GM12801 (cell line): Measurements from ENCODE around the gene PIK3CG.

Experiments
- TF ChIP-seq, protein P1 (sequence below): IDR thresholded peaks from one replicate; pipeline ENCODE4 v1.5.1; 2011; ENCODE audit warnings: control low read depth; ENCODE audit not compliant: insufficient read length; ENCODE audit errors: extremely low read depth

PIK3CG gene

DNA sequence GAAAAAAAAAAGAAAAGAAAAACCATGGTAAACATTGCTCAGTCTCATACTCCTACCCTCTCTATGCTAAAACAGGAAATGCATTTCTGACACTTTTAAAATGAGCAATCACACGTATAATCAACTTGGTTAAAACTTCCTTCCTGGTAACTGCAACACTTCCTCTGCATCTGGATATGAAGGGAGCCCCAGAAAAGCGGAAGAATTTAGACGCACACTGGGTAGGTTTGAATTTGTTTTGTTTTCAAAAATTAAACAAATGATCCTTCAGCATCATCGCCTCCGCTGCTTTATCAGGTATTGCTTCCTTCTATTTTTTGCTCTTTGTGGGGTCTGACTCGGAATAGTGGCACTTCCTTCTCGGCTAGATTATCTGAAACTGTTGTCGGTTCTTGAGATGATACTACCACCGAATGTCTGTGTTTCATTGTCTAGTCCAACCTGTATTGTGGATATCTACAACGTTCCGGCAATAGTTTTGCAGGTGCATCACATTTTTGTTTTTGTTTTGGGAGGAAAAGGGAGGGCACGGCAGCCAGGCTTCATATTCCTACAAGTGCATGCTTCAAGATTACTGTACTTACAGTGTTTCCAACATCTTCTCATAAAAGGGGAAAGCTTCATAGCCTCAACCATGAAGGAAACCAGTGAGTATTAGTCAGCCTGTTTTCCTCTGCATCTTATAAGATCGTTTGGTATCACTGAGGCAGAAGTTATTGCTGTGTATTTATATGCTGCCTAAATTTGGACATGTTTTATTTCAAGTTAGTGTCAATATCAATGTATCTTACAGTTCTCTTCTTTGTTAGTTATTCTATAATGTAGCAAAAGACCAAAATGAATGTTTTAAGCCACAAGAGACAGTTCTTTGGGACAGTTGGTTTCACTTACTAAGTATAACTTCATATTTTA is at the start of gene PIK3CG:
TSS of gene PIK3CG (plus strand) at position 153 of the 912 bp plus-strand sequence. CDS start 2,280 bp downstream, outside the sequence.
- TF ChIP-seq, protein P1, sequence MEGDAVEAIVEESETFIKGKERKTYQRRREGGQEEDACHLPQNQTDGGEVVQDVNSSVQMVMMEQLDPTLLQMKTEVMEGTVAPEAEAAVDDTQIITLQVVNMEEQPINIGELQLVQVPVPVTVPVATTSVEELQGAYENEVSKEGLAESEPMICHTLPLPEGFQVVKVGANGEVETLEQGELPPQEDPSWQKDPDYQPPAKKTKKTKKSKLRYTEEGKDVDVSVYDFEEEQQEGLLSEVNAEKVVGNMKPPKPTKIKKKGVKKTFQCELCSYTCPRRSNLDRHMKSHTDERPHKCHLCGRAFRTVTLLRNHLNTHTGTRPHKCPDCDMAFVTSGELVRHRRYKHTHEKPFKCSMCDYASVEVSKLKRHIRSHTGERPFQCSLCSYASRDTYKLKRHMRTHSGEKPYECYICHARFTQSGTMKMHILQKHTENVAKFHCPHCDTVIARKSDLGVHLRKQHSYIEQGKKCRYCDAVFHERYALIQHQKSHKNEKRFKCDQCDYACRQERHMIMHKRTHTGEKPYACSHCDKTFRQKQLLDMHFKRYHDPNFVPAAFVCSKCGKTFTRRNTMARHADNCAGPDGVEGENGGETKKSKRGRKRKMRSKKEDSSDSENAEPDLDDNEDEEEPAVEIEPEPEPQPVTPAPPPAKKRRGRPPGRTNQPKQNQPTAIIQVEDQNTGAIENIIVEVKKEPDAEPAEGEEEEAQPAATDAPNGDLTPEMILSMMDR = no peak

DNA sequence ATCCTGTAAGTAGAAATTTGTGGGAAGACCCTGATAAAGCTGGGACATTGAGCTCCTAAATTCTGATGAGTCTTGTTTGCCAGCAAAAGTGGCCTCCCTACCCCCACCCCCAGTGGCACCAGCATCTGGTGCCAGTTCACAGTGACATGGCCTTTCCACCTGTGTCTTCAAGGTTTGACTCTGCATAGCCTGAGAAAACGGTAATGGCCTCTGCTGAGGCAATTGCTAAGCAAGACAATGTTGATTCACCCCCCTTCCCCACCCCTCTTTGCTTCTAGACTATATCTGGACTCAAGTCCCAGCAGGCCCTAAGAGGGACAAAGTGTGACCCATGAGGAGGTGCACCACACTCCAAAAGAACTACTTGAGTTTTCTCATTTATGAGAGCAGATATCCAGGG is 48.0 kb upstream of the PIK3CG start:
- TF ChIP-seq, protein P1 = no peak

DNA sequence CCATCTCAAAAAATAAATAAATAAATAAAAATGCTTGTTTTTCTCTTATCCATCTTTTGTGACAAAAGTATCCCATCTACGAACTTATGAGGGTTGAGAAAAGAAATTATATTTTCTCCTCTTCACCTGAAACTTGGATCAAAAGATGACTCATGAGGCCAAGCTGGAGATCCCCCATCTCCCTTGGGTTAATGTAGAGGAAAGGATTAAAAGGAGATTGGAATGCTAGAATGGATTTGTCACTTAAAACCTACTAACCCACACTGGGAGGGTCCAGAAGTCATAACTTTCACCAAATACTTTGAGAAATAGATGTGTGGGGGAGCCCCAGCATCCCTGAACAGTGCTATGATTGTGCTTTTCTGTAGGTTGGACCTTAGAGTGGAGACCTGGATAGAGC is 46.3 kb upstream of the PIK3CG start:
- TF ChIP-seq, protein P1 = no peak

DNA sequence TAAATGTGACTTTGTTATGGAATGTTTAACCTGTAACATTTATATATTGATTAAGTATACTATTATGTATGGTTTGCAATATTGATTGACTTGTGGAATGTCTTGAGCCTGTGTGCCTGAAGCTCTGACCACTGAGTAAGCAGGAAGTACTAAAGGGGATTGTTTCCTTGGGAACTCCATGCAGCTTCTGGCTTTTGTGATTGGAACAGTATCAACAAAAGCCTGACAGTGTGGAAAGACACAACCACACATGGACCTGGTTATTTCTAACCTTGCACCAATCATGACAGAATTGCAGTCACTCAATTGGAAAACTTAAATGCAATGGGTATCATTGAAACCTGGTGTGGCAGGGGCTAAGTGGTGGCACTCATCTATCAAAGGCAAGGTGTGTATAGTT is 45.5 kb upstream of the PIK3CG start:
- TF ChIP-seq, protein P1 = no peak

DNA sequence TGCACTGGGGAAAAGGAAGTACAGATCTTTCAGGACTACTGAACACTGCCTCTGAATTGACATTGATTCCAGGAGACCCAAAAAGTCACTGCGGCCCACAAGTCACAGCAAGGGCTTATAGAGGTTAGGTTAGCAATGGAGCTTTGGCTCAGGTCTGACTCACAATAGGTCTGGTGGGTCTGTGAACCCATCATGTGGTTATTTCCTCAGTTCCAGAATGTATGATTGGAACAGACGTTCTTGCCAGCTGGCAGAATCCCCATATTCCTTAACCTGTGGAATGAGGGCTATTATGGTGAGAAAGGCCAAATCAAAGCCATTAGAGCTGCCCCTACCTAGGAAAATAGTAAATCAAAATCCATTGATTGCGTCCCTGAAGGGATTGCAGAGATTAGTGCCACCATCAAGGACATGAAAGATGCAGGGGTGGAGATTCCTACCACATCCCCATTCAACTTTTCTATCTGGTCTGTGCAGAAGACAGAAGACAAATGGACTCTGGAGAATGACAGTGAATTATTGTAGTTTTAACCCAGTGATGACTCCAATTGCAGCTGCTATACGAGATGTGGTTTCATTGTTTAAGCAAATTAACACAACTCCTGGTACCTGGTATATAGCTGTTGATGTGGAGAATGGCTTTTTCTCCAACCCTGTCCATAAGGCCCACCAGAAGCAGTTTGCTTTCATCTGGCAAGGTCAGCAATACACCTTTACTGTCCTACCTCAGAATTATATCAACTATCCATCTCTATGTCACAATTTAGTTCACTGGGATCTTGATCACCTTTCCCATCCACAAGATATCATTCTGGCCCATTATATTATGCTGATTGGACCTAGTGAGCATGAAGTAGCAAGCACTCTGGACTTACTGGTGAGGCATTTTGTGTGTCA is 44.5 kb upstream of the PIK3CG start:
- TF ChIP-seq, protein P1 = no peak

DNA sequence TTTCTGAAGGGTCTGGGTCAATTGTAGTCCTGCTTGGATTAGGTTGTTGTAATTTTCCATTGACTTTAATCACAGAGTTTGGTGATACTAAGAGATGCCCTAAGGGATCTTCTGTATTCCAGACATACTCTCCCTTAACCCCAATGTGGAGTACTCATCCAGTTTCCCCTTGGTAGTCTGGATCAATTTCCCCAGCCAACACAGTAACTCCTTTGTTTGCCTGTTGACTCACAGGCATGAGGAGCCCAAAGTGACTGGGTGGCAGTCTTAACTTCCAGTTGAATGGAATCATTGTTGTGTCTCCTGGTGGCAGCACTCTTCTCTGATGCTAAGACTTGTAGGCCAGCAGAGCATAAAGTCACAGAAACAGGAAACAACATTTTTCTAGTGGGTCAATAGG is 41.5 kb upstream of the PIK3CG start:
- TF ChIP-seq, protein P1 = no peak

DNA sequence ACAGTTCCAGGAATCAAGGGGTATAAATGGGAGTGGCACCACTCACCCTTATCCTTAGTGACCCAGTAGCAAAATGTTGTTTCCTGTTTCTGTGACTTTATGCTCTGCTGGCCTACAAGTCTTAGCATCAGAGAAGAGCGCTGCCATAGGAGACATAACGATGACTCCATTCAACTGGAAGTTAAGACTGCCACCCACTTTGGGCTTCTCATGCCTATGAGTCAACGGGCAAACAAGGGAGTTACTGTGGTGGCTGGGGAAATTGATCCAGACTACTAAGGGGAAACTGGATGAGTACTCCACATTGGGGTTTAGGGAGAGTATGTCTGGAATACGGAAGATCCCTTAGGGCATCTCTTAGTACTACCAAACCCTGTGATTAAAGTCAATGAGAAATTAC is 40.6 kb upstream of the PIK3CG start:
- TF ChIP-seq, protein P1 = no peak
